Suprapubic skin (tissue), 4 donors: ENCODE measurements around the gene RTF2.

Experiments used
- EP300 ChIP-seq: sonication (generic); formaldehyde crosslinking; IDR thresholded peaks from one replicate; pipeline ENCODE4 v1.6.1; 2017; ENCODE audit warnings: antibody characterized with exemption
- POLR2A ChIP-seq, 2 donors: fragments of 450-650 bp; IDR thresholded peaks; one replicate each; pipeline ENCODE4 v1.6.1; 2017; ENCODE audit warnings: antibody characterized with exemption in 2 of 2, mild to moderate bottlenecking in 2 of 2, moderate library complexity in 2 of 2
- POLR2AphosphoS5 ChIP-seq, 3 donors: sonication (generic); formaldehyde crosslinking; IDR thresholded peaks; one replicate each; pipeline ENCODE4 v1.6.1; 2017; ENCODE audit warnings: antibody characterized with exemption in 3 of 3
- TF ChIP-seq, protein P1 (sequence below), 2 donors: fragments of 200-600 bp in 1 of 2; fragments of 450-650 bp in 1 of 2; sonication (generic) in 1 of 2; IDR thresholded peaks; one replicate each; pipeline ENCODE4 v1.5.1; 2016 to 2019; ENCODE audit warnings: antibody characterized with exemption in 2 of 2, mild to moderate bottlenecking in 1 of 2, moderate library complexity in 1 of 2

DNA sequence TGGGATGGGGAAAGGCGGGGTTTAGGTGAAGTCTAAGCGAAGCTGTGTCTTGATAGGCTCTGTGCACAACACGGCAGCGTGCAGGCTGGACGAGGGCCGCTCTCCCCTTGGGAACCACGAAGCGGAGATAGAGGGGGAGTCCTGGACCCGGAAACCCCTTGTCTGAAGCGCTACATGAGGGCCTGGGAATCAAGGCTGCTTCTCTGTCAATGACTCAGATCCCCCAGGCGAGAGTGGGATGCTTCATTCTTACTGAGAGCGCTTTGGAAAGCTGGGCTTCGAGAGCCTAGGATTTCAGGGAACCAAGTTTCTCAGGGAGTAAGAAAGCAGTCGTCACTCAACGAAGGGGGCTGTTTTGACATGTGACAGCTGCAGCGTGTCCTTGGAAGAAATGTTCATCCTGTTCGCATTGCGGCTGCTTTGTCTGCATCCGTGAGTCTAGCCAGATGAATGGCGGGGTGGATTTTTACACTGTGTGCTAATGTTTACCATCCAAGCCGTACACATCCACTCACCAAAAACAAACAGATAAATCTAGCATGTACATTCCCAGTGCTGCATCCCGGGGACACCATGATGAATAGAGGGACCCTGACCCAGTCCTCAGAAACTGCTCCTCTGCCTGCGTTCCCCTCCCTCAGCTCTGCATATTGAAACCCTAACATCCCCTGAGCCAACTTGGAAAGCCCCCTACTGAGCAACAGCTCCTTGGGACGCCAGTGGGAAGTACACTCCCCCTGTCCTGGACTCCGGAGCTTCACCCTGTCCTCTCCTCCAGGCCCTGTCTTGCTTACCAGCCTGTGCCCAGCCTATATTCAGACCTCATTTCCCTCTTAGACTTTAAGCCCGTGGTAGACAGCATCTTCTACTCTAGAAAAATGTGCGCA, 24.5 kb upstream of the RTF2 start:
- TF ChIP-seq, protein P1, sequence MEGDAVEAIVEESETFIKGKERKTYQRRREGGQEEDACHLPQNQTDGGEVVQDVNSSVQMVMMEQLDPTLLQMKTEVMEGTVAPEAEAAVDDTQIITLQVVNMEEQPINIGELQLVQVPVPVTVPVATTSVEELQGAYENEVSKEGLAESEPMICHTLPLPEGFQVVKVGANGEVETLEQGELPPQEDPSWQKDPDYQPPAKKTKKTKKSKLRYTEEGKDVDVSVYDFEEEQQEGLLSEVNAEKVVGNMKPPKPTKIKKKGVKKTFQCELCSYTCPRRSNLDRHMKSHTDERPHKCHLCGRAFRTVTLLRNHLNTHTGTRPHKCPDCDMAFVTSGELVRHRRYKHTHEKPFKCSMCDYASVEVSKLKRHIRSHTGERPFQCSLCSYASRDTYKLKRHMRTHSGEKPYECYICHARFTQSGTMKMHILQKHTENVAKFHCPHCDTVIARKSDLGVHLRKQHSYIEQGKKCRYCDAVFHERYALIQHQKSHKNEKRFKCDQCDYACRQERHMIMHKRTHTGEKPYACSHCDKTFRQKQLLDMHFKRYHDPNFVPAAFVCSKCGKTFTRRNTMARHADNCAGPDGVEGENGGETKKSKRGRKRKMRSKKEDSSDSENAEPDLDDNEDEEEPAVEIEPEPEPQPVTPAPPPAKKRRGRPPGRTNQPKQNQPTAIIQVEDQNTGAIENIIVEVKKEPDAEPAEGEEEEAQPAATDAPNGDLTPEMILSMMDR (IDR thresholded peaks at IDR 0.05), result no peak
- TF ChIP-seq EP300 (no peak), POLR2AphosphoS5 (IDR thresholded peaks at IDR 0.05) (no peak), POLR2A (IDR thresholded peaks at IDR 0.05) (no peak)
